ENCODE data around the gene SLC2A13.

DNA sequence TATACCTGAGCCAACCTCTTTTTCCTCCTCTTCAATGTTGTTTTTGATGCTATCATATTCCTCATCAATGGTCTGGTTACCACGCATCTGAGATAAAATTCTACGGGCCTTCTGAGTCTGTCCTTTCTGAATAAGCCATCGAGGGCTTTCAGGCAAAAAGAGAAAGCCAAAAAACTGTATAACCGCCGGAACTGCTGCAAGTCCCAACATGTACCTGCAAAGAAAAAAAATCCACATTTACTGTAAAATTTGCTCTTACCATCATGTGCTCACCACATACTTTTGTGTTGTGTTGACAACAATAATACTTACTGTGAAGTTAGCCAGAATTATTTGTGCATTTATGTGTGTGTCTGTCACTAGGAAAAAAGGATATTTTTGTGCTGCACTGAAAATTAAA lies 77.6 kb downstream of the SLC2A13 start:
- TF ChIP-seq, protein P1, sequence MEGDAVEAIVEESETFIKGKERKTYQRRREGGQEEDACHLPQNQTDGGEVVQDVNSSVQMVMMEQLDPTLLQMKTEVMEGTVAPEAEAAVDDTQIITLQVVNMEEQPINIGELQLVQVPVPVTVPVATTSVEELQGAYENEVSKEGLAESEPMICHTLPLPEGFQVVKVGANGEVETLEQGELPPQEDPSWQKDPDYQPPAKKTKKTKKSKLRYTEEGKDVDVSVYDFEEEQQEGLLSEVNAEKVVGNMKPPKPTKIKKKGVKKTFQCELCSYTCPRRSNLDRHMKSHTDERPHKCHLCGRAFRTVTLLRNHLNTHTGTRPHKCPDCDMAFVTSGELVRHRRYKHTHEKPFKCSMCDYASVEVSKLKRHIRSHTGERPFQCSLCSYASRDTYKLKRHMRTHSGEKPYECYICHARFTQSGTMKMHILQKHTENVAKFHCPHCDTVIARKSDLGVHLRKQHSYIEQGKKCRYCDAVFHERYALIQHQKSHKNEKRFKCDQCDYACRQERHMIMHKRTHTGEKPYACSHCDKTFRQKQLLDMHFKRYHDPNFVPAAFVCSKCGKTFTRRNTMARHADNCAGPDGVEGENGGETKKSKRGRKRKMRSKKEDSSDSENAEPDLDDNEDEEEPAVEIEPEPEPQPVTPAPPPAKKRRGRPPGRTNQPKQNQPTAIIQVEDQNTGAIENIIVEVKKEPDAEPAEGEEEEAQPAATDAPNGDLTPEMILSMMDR (conservative IDR thresholded peaks at IDR 0.05), result no peak
- TF ChIP-seq EZH2 (IDR thresholded peaks at IDR 0.05; ENCODE audit: low read depth), result no peak
